Right lobe of liver (tissue), 4 donors: ENCODE measurements around the gene MCM10.

Experiments
- CTCF ChIP-seq, 4 donors: fragments of 200-600 bp in 3 of 4; fragments of 450-650 bp in 1 of 4; IDR thresholded peaks; one replicate each; pipeline versions ENCODE4 v1.5.1 to v1.8.0; 2016 to 2022; ENCODE audit warnings: antibody characterized with exemption in 4 of 4, mild to moderate bottlenecking in 2 of 4
- POLR2A ChIP-seq: fragments of 450-650 bp; IDR thresholded peaks from one replicate; pipeline ENCODE4 v1.6.1; 2017; ENCODE audit warnings: antibody characterized with exemption, mild to moderate bottlenecking
- donor health status: DM: no; HTN: no; CAD: no.
- donor health status: DM: no; HTN: no; CAD: no.
- donor health status: DM: no; HTN: yes; CAD: no.

DNA sequence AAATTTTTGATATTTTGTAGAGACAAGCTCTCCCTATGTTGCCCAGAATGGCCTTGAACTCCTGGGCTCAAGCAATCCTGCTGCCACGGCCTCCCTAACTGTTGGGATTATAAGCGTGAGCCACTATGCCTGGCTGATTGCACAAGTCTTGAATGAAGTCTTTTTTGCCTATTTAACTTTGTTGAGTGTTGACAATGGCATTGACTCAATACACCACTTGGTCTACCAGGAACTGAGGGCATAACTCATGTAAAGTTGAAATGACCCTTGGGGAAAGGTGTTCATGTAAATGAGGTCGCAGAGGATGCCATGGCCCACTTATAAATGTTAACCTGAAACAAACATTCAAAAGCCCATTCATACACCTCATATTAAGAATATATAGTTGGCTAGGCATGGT, 80.3 kb downstream of the MCM10 start:
- TF ChIP-seq CTCF (IDR thresholded peaks at IDR 0.05) (no peak), POLR2A (no peak)
